Smooth muscle cell (in vitro differentiated cells): ENCODE results near the gene FAM114A1. TPM values are rescaled to one million over a fixed set of nuclear protein-coding genes. Genes with fewer than 3 reads are reported as not detected.

Source experiments
- DNase-seq: peaks from one replicate; lab custom pipeline; 2025; ENCODE audit not compliant: unreplicated experiment; lab: John Stamatoyannopoulos, UW
- H2AFZ ChIP-seq: fragments of 200-600 bp; sonication (generic); 2 replicates; pipeline ENCODE4 v1.6.0; 2016; ENCODE audit warnings: antibody characterized with exemption, low read depth, mild to moderate bottlenecking
- H3F3A ChIP-seq: fragments of 200-600 bp; sonication (generic); 2 replicates; pipeline ENCODE4 v1.6.0; 2017; ENCODE audit warnings: antibody characterized with exemption, low read depth
- H3K27ac ChIP-seq: fragments of 200-600 bp; sonication (generic); 2 replicates; pipeline ENCODE4 v1.5.1; 2016; ENCODE audit warnings: low read depth, mild to moderate bottlenecking
- H3K27me3 ChIP-seq: fragments of 200-600 bp; sonication (generic); 2 replicates; pipeline ENCODE4 v1.6.1; 2016; ENCODE audit warnings: low read depth, mild to moderate bottlenecking
- H3K36me3 ChIP-seq: fragments of 200-600 bp; sonication (generic); 2 replicates; pipeline ENCODE4 v1.5.1; 2016; ENCODE audit warnings: low read depth
- H3K4me1 ChIP-seq: fragments of 200-600 bp; sonication (generic); 2 replicates; pipeline ENCODE4 v1.5.1; 2016; ENCODE audit warnings: low read depth
- H3K4me2 ChIP-seq: fragments of 200-600 bp; sonication (generic); 2 replicates; pipeline ENCODE4 v1.6.0; 2016; ENCODE audit warnings: mild to moderate bottlenecking
- H3K4me3 ChIP-seq: fragments of 200-600 bp; sonication (generic); 2 replicates; pipeline ENCODE4 v1.5.1; 2016; ENCODE audit warnings: mild to moderate bottlenecking
- H3K79me2 ChIP-seq: fragments of 200-600 bp; sonication (generic); 2 replicates; pipeline ENCODE4 v1.6.0; 2016; ENCODE audit warnings: low read depth, mild to moderate bottlenecking
- H3K9ac ChIP-seq: fragments of 200-600 bp; sonication (generic); 2 replicates; pipeline ENCODE4 v1.6.0; 2016; ENCODE audit warnings: low read depth
- H3K9me3 ChIP-seq: fragments of 200-600 bp; sonication (generic); replicated peaks from 2 replicates; pipeline ENCODE4 v1.5.1; 2016; ENCODE audit warnings: low read depth
- H4K20me1 ChIP-seq: fragments of 200-600 bp; sonication (generic); 2 replicates; pipeline ENCODE4 v1.6.0; 2016; ENCODE audit warnings: low read depth
- CTCF ChIP-seq: fragments of 200-600 bp; sonication (generic); IDR thresholded peaks from 2 replicates; pipeline ENCODE4 v1.5.1; 2017; ENCODE audit warnings: borderline replicate concordance, mild to moderate bottlenecking, antibody characterized with exemption; ENCODE audit not compliant: insufficient read depth, poor library complexity, severe bottlenecking
- WGBS: methylation state at CpG from one replicate; pipeline ENCODE4 v1.1.7; 2016; ENCODE audit warnings: low lambda C conversion rate; 5-methylcytosine and 5-hydroxymethylcytosine counted together
- polyA plus RNA-seq: library from polyadenylated mRNA; unstranded; fragments of >200 nt; fragmentation: Nextera tagmentation; extraction: Ambion mirVana; gene quantifications from 2 replicates; pipeline ENCODE4 v1.2.1, GENCODE V29; 2016
- total RNA-seq: library from RNA; depleted of rRNA; stranded (reverse); fragments of >200 nt; gene quantifications from 2 replicates; pipeline ENCODE4 v1.2.3, GENCODE V29; 2014

FAM114A1 gene
- total and polyA plus RNA-seq, 2 experiments from 2014 or later = 213 to 226 TPM

- Histone ChIP-seq H3K79me2 (no peaks in the 10 kb centered on the region), H3K9ac (no peak overlapping the region), H3K4me3 (no peak overlapping the region), H3K36me3 (no peaks in the 10 kb centered on the region), H4K20me1 (no peaks in the 10 kb centered on the region), H3K4me1 (peaks cover 25% of the 10 kb centered on the region), H3K27me3 (no peaks in the 10 kb centered on the region), H2AFZ (no peak overlapping the region), H3K27ac (peak overlapping the region; percentile 81), H3F3A (peaks cover 11% of the 10 kb centered on the region), H3K4me2 (no peak overlapping the region), H3K9me3 (no peaks in the 10 kb centered on the region)
- no peak for TF ChIP-seq CTCF
- DNase-seq = no peak
- 66% methylated on average over 6 of the region's 6 CpGs for WGBS
These were observed 115.7 kb downstream of the FAM114A1 start for GRCh38 chr4:38983291-38983690.

DNA sequence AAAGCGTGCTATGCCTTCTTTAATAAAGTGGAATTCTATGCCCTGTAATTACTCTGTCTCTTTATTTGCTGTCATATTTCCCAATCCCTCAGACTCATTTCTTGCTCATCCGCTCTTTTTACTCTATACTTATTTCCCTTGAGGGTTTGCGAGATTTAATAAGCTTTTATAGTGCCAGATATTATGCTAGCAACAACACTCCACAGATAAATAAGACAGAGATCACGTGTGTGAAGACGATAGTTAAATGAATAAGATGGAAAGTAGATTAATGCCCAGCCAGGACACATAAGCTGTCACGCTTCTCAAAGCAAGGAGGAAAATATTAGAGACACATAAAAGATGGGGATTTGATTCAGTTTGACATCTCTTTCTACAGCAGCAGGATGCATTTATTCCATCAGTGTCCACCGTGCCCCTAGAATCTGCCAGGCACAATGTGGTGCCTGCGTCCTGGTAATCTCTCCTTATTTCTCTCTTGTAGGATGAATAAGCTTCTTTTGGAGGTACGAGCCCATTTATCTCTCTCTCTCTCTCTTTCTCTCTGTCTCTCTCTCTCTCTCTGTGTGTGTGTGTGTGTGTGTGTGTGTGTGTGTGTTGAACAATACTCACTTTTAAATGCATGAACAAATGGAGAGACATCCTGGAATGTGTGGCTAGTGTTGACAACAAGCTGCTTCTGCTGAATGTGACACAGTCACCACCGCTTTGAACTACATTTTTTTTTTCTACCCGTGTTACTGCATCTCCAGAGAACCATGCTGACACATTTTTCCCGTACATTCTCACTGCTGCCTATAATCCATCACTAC lies 116.4 kb downstream of the FAM114A1 start:
- H2AFZ ChIP-seq = peak overlapping the region; percentile 35
- no peak for TF ChIP-seq CTCF
- H3K4me2 ChIP-seq = peak overlapping the region; percentile 68
- no peaks in the 10 kb centered on the region for H4K20me1 ChIP-seq
- DNase-seq = no peak
- peak overlapping the region; percentile 81 for H3K27ac ChIP-seq
- peaks cover 25% of the 10 kb centered on the region for H3K4me1 ChIP-seq
- H3K9ac ChIP-seq = no peak overlapping the region
- no peaks in the 10 kb centered on the region for H3K9me3 ChIP-seq
- no peaks in the 10 kb centered on the region for H3K27me3 ChIP-seq
- no peak overlapping the region for H3K4me3 ChIP-seq
- peaks cover 11% of the 10 kb centered on the region for H3F3A ChIP-seq
- no peaks in the 10 kb centered on the region for H3K36me3 ChIP-seq
- no peaks in the 10 kb centered on the region for H3K79me2 ChIP-seq
- WGBS = 44% methylated on average over 12 of the region's 12 CpGs

DNA sequence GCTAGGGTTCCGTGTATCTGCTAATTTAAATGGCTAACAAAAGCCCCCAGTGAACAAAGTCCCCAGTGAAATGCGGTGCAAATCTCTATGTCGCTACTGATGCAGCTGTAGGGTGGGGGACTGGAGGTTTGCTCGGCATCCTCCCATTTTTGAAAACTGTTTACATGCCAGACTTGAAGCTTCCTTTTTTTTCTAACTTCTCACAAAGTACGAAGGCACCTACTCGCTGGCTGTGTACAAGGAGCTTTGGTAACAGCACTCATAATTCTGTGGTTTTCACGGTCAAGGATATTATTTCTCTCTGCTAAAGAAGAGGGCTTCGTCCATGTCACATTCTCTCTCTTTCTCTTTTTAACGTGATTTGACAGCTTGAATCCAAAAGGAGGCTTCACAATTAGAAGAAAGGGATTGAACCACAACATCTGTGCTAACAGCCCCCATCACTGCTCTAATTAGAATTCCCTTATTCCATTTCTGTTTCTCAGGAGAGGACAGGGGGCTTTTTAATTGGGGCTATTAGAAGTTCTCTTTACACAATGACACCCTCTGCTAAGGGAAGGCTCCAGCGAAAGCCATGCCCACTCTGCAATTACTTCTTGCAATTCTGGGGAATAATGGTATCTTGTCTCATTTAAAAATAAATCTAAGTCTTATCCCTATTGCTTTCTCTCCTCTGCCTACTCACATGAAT lies 117.9 kb downstream of the FAM114A1 start:
- H3K9ac ChIP-seq = no peak overlapping the region
- H4K20me1 ChIP-seq = no peaks in the 10 kb centered on the region
- peak overlapping the region; percentile 35 for H2AFZ ChIP-seq
- peaks cover 25% of the 10 kb centered on the region for H3K4me1 ChIP-seq
- no peaks in the 10 kb centered on the region for H3K27me3 ChIP-seq
- H3K9me3 ChIP-seq = no peaks in the 10 kb centered on the region
- TF ChIP-seq CTCF = no peak
- 60% methylated on average over 10 of the region's 10 CpGs for WGBS
- H3K79me2 ChIP-seq = no peaks in the 10 kb centered on the region
- H3K36me3 ChIP-seq = no peaks in the 10 kb centered on the region
- peak overlapping the region; percentile 81 for H3K27ac ChIP-seq
- no peak overlapping the region for H3K4me3 ChIP-seq
- peaks cover 11% of the 10 kb centered on the region for H3F3A ChIP-seq
- peak overlapping the region; percentile 68 for H3K4me2 ChIP-seq
- DNase-seq = no peak
